HG03457 (cell line): Measurements from ENCODE around the gene PMP22.
"Not testable (repeated sequence)": the region's sequence is repeated elsewhere in the genome, so short reads cannot be mapped to it uniquely, and the experiment has no call there.

Experiments used
- ATAC-seq: cut with Tn5 transposase; IDR thresholded peaks from one replicate; pipeline ENCODE4 v1.9.1; 2021; ENCODE audit warnings: moderate number of reproducible peaks; ENCODE audit not compliant: unreplicated experiment

Gene PMP22

DNA sequence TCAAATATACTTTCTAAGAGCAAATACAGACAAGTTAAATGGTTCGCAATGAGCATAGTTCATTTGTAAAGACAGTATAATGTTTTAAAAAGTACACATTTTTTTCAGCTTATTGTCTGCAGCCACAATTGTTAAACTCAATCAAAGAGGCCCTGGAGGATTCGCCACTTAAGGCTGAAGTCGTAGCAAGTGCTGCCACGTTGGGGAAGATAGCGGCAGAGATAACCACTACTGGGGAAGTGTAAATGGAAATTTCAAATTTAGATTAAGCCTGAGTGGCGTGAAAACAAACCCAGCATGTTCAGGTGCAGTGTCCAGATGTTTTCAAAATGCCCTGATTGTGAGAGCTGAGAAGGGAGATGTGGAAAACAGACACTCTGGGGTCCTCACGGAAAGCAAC, 8.4 kb downstream of the PMP22 start:
- no peak for ATAC-seq

- ATAC-seq, result no peak
Measured at GRCh38 chr17:15255713-15256454, 9.2 kb downstream of the PMP22 start.

DNA sequence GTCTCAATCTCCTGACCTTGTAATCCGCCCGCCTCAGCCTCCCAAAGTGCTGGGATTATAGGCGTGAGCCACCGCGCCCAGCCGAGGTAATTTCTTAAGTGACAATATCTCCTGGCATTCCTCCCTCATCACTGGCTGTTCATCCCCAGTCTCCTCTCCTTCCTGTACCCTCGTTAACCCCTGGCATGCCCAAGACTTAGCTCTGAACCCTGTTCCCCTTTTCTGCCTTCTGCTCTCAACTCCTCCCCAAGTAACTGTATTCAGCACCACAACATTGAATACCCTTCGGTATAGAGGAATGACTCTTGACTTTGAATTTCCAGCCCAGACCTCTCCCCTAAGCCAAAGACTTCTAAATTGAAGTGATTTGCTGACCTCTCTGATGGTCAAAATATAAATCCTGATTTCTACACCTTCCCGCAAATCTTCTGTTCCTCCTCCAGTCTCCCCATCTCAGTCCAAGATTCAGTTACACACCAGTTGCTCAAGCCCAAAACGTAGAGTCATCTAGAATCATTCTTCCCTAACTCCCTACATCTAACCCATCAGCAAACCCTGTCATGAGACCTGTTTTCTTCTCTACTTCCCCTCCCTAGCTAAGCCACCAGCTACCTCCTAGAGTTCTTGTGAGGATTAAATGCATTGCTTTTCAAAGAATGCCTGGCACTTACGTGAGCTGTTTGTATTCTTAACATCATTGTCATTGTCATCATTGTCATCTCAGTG, 14.8 kb downstream of the PMP22 start:
- no peak for ATAC-seq

DNA sequence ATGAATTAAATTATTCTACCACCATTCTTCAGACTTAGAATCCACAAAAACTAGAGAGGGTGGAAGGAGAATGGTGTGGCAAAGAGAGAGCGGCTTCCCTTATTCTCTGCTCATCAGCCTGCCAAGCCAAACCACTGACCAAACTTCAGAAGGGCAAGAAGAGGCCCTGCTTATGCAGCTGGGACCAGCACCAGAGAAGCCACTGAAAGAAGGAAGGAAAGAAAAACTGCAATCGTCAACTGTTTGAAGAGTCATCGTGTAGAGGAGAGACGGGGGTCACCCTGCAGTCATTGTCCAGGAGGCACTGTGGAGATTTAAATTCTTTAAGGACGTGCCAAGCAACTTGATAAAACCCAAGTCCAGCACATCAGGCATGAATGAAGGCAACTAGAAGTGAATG, 15.6 kb downstream of the PMP22 start:
- ATAC-seq, result no peak

GRCh38 chr17:15247891-15248529, 17.1 kb downstream of the PMP22 start:
- ATAC-seq, result no peak

DNA sequence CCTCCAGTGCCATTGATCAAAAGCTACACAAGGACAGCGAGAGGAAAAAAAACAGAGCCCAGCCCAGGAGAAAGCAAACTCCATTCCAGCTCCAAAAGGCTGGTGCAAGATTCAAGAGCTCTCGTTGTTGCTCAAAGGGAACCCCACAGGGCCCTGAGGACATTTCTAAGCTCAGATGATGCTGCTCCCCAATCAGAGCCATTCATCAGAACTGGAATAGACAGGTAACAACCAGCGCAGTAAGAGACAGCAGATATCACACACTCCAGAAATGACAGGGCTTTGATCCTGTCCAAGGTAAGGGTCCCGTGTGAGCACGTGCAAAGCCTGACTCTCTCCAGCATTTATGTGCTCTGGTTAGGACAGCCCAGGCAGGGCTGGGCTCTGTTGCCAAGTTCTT, 20.1 kb downstream of the PMP22 start:
- ATAC-seq, result no peak

DNA sequence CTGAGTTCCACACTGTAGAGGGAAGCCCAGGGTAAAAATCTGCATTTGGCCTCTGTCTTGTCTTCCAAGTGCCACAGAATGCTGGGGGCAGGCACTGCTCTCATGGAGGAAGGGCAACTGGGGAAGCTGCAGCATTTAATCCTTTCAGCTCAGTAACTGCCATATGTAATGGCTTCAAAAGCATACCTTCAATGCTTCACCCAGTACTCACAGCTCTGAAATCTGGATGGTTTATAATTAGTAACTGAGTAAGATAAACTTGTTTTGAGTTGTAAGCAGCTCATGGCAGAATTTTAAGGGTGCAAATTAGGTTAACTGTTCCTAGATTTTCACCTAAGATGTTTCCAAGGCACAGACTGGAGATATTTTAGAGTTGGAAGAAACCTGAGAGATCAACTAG, 24.5 kb downstream of the PMP22 start:
- no peak for ATAC-seq

- no peak for ATAC-seq
Measured at GRCh38 chr17:15239491-15239890, 25.6 kb downstream of the PMP22 start.

DNA sequence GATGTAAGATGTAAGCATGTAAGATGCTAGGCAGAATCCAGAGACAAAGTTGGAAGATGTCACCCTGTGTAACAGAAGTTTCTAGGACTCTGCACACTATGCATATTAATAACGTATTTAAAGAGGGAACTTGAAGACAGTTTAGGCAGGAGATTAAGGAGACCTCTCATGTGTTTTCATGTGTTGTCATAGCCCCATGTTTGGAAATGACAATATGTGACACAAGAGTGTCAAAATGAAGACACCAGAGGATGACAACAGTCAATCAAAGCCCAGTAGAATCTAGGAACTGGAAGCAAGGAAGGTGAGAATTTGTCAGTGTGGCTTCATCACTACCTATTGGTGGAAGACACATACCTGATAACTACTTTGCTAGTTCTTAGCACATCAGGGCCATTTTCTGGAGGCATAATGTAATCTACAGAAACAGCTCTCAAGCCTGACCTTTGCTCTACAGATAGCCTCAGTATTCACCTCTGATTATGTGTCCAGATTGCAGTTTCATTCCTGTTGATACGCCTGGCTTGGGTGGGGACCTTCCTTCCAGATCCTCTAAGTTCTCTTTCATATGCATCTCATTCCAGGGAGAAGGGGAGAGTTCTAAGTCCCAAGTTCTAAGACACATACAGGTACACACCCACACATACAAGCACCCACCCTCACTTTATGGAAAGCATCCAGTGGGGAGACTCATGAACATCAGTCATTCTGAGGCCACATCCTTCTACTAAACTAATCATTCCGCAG, 26.3 kb downstream of the PMP22 start:
- ATAC-seq, result no peak

GRCh38 chr17:15238057-15238456, 27.1 kb downstream of the PMP22 start:
- ATAC-seq, result no peak

- no peak for ATAC-seq
Measured at GRCh38 chr17:15237106-15237425, 28.1 kb downstream of the PMP22 start.

DNA sequence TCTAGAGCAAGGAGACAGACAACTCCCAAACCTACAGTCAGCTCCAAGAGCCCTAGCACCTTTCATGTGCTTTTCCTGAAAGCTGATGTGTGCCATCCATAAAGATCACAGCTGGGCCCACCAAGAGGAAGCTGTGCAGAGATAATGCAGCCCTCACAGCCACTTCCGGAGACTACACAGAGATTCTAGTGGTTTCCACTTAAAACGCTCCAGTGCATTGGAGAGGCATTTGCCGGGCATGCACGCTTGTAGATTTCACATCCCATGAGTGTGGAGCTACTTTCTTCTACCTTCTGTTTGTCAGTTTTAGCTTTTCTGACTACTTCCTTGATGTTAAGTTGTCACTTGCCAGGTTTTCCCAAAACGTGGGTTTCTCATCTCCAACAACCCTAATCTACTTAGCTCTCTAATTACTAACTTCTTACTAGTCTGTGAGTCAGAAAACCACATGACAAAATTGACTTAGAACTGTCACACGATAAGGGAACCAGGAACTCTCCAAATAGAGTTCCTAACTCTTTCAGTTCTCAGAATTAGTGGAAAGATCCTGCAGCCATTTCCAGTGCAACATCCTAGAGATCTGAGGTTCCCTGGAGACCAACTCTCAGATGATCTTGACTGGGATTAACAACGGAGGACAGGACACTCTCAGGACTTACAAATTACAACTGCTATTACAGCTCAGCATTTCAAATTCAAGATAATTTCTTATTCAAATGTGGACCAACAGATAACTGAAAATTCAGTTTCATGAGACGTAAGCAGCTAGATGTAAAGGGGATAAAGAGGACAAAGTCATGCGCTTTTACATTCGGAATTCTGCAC, 28.6 kb downstream of the PMP22 start:
- no peak for ATAC-seq

- no peak for ATAC-seq
Measured at GRCh38 chr17:15233971-15234370, 31.2 kb downstream of the PMP22 start.

DNA sequence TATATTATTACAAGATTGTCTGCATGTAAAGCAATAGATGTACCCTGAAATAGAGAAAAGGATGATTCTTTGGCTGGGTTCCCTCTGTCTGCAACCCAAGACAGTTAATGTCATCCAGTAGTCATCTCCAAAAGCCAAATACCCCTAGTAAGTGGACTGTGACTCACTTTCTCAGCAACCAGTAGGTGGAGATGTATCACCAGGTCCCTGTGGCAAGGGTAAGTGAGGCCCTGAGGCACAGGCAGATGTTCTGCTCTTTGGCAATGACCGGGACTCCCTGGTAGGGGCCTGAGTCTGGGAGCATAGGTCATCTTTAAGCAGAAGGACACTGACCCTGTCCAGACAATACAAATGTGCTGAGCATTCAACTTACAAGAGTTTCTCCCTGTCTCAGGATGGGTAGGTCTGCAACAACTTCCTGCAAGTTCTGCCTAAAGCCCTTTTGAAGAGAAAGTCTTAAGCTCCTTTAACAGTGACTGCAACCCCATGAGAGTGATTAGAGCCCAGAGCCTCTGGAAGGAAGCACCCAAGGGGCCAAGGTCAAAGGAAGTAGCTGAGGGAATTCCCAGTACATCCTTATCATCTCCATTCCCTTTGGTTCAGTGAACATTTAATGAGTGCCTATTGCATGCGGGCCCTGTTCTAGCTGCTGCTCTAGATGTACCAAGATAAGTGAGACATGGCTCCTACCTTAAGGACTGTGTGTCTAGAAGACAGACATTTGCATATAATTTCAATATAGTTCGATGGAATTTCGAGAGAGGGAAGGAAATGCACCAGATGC, 31.9 kb downstream of the PMP22 start:
- no peak for ATAC-seq

GRCh38 chr17:15232517-15232915, 32.6 kb downstream of the PMP22 start:
- ATAC-seq, result no peak

GRCh38 chr17:15231851-15232516, 33.1 kb downstream of the PMP22 start:
- ATAC-seq, result no peak

GRCh38 chr17:15230866-15231265, 34.3 kb downstream of the PMP22 start:
- ATAC-seq, result no peak

DNA sequence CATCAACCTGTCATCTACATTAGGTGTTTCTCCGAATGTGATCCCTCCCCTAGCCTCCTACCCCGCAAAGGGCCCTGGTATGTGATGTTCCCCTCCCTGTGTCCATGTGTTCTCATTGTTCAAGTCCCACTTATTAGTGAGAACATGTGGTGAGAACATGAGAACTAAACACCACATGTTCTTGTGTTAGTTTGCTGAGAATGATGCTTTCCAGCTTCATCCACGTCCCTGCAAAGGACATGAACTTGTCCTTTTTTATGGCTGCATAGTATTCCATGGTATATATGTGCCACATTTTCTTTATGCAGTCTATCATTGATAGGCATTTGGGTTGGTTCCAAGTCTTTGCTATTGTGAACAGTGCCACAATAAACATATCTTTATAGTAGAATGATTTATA, 43.3 kb downstream of the PMP22 start:
- not testable (repeated sequence) for ATAC-seq

DNA sequence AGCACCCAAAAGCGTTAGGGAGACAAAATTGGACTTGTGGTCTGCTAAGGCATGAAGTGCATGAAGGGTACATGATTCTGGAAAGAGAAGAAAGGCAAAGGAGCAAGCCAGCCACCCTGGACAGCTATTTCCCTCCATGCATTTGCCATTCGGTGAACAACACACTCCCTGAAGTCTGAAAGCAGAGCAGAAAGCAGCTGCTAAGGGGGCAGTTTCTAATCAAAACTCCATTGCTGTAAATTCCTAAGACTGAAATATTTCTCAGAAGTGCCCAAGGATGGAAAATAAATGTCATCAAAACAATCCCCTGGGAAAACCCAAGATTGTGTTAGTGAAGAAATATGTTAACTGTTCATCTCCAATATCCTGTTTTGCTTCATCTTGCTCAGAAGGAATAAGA, 44.3 kb downstream of the PMP22 start:
- ATAC-seq, result no peak
